Pancreas (tissue), 10 donors: ENCODE data around the gene PNPLA7. TPM values are rescaled to one million over a fixed set of nuclear protein-coding genes. Genes with fewer than 3 reads are reported as not detected.

Experiments used
- ATAC-seq, 4 donors: fragments of 200-7000 bp; cut with Tn5 transposase; one replicate each; pipeline versions ENCODE4 v1.8.0 to v1.9.1; 2020; ENCODE audit warnings: mild to moderate bottlenecking in 4 of 4, moderate library complexity in 4 of 4
- DNase-seq, 6 donors: peaks; one replicate each; pipeline ENCODE4 v3.0.0-alpha.2; 2020
- FAIRE-seq: peaks from 2 replicates; lab custom pipeline; 2012; peaks lifted over from hg19 to GRCh38; lab: Jason Lieb, UNC
- H3K27ac ChIP-seq, 4 donors: fragments of 200-600 bp; sonication (generic); 1 replicate in 3 of 4; 2 replicates in 1 of 4; pipeline versions ENCODE4 v1.5.0 to v1.8.0; 2020
- H3K27me3 ChIP-seq, 4 donors: fragments of 200-600 bp; one replicate each; pipeline ENCODE4 v1.8.0; 2021
- H3K36me3 ChIP-seq, 3 donors: fragments of 200-600 bp; sonication (generic) in 1 of 3; one replicate each; pipeline versions ENCODE4 v1.5.0 to v1.8.0; 2020 to 2021
- H3K4me1 ChIP-seq, 3 donors: fragments of 200-600 bp; one replicate each; pipeline ENCODE4 v1.8.0; 2021
- H3K4me3 ChIP-seq, 4 donors: fragments of 200-600 bp; sonication (generic) in 2 of 4; one replicate each; pipeline versions ENCODE4 v1.5.0 to v1.8.0; 2020 to 2021
- H3K9me3 ChIP-seq, 4 donors: fragments of 200-600 bp; one replicate each; pipeline ENCODE4 v1.8.0; 2021
- CTCF ChIP-seq, 4 donors: fragments of 200-600 bp; sonication (generic) in 3 of 4; IDR thresholded peaks; one replicate each; pipeline versions ENCODE4 v1.5.0 to v1.8.0; 2021; ENCODE audit warnings: antibody characterized with exemption in 4 of 4
- WGBS, 2 donors: extraction: QIAGEN DNeasy Blood & Tissue Kit; methylation state at CpG; one replicate each; pipeline ENCODE4 v1.1.7; 2013; 5-methylcytosine and 5-hydroxymethylcytosine counted together
- intact Hi-C, 3 donors: fragments of 100-400 bp; cut with DNase I; formaldehyde crosslinking; loops; one replicate each; pipeline versions ENCODE4 v1.11.1 to v1.14.2; 2022
- polyA plus RNA-seq, 2 donors: library from polyadenylated mRNA; stranded (reverse); fragments of 200-250 nt; gene quantifications; one replicate each; pipeline ENCODE4 v1.2.3, GENCODE V29; 2013
- total RNA-seq, 6 donors: library from RNA; stranded (reverse); fragmentation: NEBNext Ultra II Directional in 4 of 6; extraction: Animal tissue kit (Norgen Biotek cat#: 25700) in 4 of 6; gene quantifications; one replicate each; pipeline versions ENCODE4 v1.2.1 to v1.2.4, GENCODE V29; 2021 to 2023
- donor health status: healthy with polysubstance abuse.
- donor health status: DM: no; HTN: no; CAD: no; lungs with moderate emphysema.
- donor health status: DM: no; HTN: no; CAD: no.
- donor health status: control.
- donor health status: control.
- donor health status: Bipolar disorder and iron deficiency.
- donor health status: DM: yes; HTN: yes; CAD: no.
- donor health status: DM: no; HTN: no; CAD: no.
- donor health status: DM: no; HTN: no; CAD: no.
- donor health status: DM: yes; HTN: yes; CAD: no.

The PNPLA7 gene
- total and polyA plus RNA-seq, 8 donors: 7.1 to 71.8 (median 18.0) TPM

DNA sequence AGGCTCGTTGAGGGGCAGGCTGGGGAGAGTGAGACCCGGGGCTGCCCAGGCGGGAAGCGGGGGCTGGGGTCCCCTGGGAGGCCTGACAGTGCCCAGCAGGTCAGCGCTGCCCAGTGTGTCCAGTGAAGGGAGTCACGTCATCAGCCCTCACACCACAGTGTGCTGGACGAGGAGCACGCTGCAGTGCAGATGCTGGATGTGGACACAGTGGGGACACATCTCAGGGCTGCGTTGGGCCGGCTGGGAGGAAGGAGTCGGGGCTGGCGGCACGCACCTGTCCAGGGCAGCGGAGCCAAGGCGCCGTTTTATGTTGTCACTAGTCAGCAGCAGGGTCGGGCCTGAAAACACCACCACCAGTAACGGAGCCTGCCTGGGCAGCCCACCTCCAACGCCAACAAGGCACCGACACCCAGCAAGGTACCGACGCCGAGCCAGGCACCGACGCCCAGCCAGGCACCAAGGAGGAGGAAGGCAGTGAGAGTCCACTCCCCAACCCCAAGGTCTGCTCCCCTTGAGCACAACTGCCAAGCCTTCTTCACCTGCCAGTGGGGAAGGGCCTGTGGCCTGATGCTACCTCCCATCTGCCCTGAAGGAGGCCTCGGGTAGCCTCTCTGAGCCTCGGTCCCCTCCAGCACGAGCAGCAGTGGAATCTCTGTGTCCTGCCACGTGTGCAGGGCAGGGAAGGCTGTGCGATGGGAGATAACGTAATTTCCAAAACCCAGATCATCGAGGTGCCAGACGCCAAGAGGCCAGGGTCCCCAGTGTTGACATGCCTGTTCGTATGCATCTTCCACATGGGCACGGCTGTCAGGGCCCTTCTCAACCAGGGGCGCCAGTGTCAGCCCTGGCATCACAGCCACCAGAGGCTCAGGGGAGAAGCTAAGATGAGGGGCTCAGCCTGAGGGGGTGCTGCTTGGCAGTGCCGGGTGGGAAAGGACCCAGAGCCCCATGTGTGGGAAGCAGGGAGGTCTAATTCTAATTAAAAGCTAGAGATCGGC is 69.2 kb downstream of the PNPLA7 start:
- H3K4me1 ChIP-seq: no peaks in the 10 kb centered on the region
- DNase-seq (peak in 1 of 6 donors; percentile 47), ATAC-seq (no peak), FAIRE-seq (no peak)
- intact Hi-C loops: no loop called here
- TF ChIP-seq CTCF (IDR thresholded peaks at IDR 0.05): no peak
- H3K4me3 ChIP-seq: no peak overlapping the region
- 93% methylated on average over 38 of the region's 38 CpGs for WGBS, 2 donors
- no peaks in the 10 kb centered on the region for H3K36me3 ChIP-seq
- no peak overlapping the region for H3K27ac ChIP-seq
- no peaks in the 10 kb centered on the region for H3K9me3 ChIP-seq
- H3K27me3 ChIP-seq: no peaks in the 10 kb centered on the region

- intact Hi-C loops: no loop called here
- H3K27ac ChIP-seq: no peak overlapping the region
- WGBS, 2 donors: 92 to 93% methylated on average over 32 of the region's 32 CpGs
- no peak for FAIRE-seq
- no peak overlapping the region for H3K4me3 ChIP-seq
- H3K9me3 ChIP-seq: no peaks in the 10 kb centered on the region
- ATAC-seq: no peak
- peak in 1 of 6 donors; percentile 23 for DNase-seq
- TF ChIP-seq CTCF (IDR thresholded peaks at IDR 0.05): no peak
- no peaks in the 10 kb centered on the region for H3K4me1 ChIP-seq
- H3K36me3 ChIP-seq: no peaks in the 10 kb centered on the region
- H3K27me3 ChIP-seq: no peaks in the 10 kb centered on the region
Measured at GRCh38 chr9:137479892-137480685, 70.1 kb downstream of the PNPLA7 start.

GRCh38 chr9:137478962-137479861 is 71.0 kb downstream of the PNPLA7 start:
- FAIRE-seq: no peak
- Histone ChIP-seq H3K4me1 (no peaks in the 10 kb centered on the region), H3K4me3 (no peak overlapping the region), H3K27me3 (no peaks in the 10 kb centered on the region), H3K27ac (no peak overlapping the region), H3K9me3 (no peaks in the 10 kb centered on the region), H3K36me3 (no peaks in the 10 kb centered on the region)
- intact Hi-C loops: no loop called here
- TF ChIP-seq CTCF (IDR thresholded peaks at IDR 0.05): no peak
- no peak for ATAC-seq
- DNase-seq: peak in 4 of 6 donors; percentile 14 to 73 (median 40)
- 84 to 90% methylated on average over 36 of the region's 36 CpGs for WGBS, 2 donors

DNA sequence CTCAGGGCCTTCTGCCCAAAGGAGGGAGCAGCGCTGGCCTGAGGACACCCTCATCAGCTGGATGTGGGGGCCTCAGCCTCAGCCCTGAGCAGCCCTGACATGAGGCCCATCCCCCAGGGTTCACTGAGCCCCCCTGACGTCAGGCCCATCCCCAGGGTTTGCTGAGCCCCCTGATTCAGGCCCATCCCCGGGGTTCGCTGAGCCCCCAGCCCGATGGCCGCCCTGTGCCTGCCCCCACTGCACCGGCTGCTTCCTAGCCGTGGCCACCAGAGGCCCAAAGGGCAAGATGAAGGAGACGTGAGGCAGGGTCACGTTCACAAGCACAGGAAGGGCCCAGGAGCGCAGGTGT is 71.6 kb downstream of the PNPLA7 start:
- Histone ChIP-seq H3K4me3 (no peak overlapping the region), H3K9me3 (no peaks in the 10 kb centered on the region), H3K36me3 (no peaks in the 10 kb centered on the region), H3K27me3 (no peaks in the 10 kb centered on the region), H3K27ac (no peak overlapping the region), H3K4me1 (no peaks in the 10 kb centered on the region)
- TF ChIP-seq CTCF (IDR thresholded peaks at IDR 0.05): no peak
- 90 to 95% methylated on average over 11 of the region's 11 CpGs for WGBS, 2 donors
- intact Hi-C loops: no loop called here
- FAIRE-seq (no peak), DNase-seq (peak in 1 of 6 donors; percentile 41), ATAC-seq (no peak)
